Mesenchymal stem cell (in vitro differentiated cells and primary cell): ENCODE results near the gene HPSE2.

ENCODE experiments used
- DNase-seq: peaks from one replicate; pipeline ENCODE4 v3.0.0-alpha.2; 2013
- H2AFZ ChIP-seq: one replicate; pipeline ENCODE4 v1.6.1; 2013; ENCODE audit warnings: low read depth, mild to moderate bottlenecking, control low read depth, inconsistent platforms, low read length, moderate library complexity
- H2AK5ac ChIP-seq: 2 replicates; pipeline ENCODE4 v1.6.1; 2013; ENCODE audit warnings: low read length, moderate library complexity, mild to moderate bottlenecking, inconsistent platforms; ENCODE audit not compliant: severe bottlenecking
- H2BK120ac ChIP-seq: one replicate; pipeline ENCODE4 v1.6.1; 2013; ENCODE audit warnings: low read depth, mild to moderate bottlenecking, inconsistent platforms, low read length, moderate library complexity
- H2BK12ac ChIP-seq, 2 experiments: one replicate each; pipeline ENCODE4 v1.6.1; 2013; ENCODE audit warnings: inconsistent platforms in 2 of 2, low read length in 2 of 2, mild to moderate bottlenecking in 2 of 2, moderate library complexity in 2 of 2, control low read depth in 1 of 2
- H2BK15ac ChIP-seq: one replicate; pipeline ENCODE4 v1.6.1; 2013; ENCODE audit warnings: mild to moderate bottlenecking, low read depth, inconsistent platforms; ENCODE audit not compliant: poor library complexity, severe bottlenecking
- H2BK5ac ChIP-seq: 2 replicates; pipeline ENCODE4 v1.6.1; 2013; ENCODE audit warnings: low read depth, mild to moderate bottlenecking, low read length, control low read depth, inconsistent platforms; ENCODE audit not compliant: poor library complexity, severe bottlenecking
- H3K14ac ChIP-seq, 2 experiments: one replicate each; pipeline ENCODE4 v1.6.1; 2013; ENCODE audit warnings: inconsistent platforms in 2 of 2, low read length in 2 of 2, control low read depth in 1 of 2, mild to moderate bottlenecking in 1 of 2, moderate library complexity in 1 of 2
- H3K18ac ChIP-seq, 2 experiments: one replicate each; pipeline ENCODE4 v1.6.1; 2013; ENCODE audit warnings: inconsistent platforms in 2 of 2, low read length in 2 of 2, control low read depth in 1 of 2, low read depth in 1 of 2, mild to moderate bottlenecking in 1 of 2
- H3K23ac ChIP-seq, 2 experiments: one replicate each; pipeline ENCODE4 v1.6.1; 2013; ENCODE audit warnings: inconsistent platforms in 2 of 2, low read length in 2 of 2, mild to moderate bottlenecking in 2 of 2, moderate library complexity in 2 of 2, control low read depth in 1 of 2
- H3K27ac ChIP-seq: 2 replicates; pipeline ENCODE4 v1.5.1; 2013; ENCODE audit warnings: mild to moderate bottlenecking, moderate library complexity, low read length, control low read depth, inconsistent platforms; ENCODE audit not compliant: poor library complexity, severe bottlenecking
- H3K27me3 ChIP-seq, 2 experiments: 2 replicates each; pipeline versions ENCODE4 v1.6.1 to v1.7.0; 2013; ENCODE audit warnings: low read length in 2 of 2, mild to moderate bottlenecking in 2 of 2, moderate library complexity in 2 of 2, control low read depth in 1 of 2, inconsistent platforms in 1 of 2; ENCODE audit not compliant: control insufficient read depth in 1 of 2, insufficient read depth in 1 of 2
- H3K36me3 ChIP-seq, 2 experiments: 2 replicates each; pipeline versions ENCODE4 v1.6.1 to v1.7.0; 2013; ENCODE audit warnings: low read length in 2 of 2, control low read depth in 1 of 2, inconsistent platforms in 1 of 2, low read depth in 1 of 2, mild to moderate bottlenecking in 1 of 2; ENCODE audit not compliant: insufficient read depth in 2 of 2, control insufficient read depth in 1 of 2
- H3K4ac ChIP-seq, 2 experiments: one replicate each; pipeline ENCODE4 v1.6.1; 2013; ENCODE audit warnings: inconsistent platforms in 2 of 2, low read length in 2 of 2, mild to moderate bottlenecking in 2 of 2, moderate library complexity in 2 of 2, control low read depth in 1 of 2, low read depth in 1 of 2
- H3K4me1 ChIP-seq: 2 replicates; pipeline ENCODE4 v1.6.1; 2013; ENCODE audit warnings: low read depth, low read length, control low read depth; ENCODE audit not compliant: control insufficient read depth, insufficient read depth
- H3K4me2 ChIP-seq: 2 replicates; pipeline ENCODE4 v1.6.1; 2013; ENCODE audit warnings: low read length, mild to moderate bottlenecking, inconsistent platforms; ENCODE audit not compliant: poor library complexity, severe bottlenecking
- H3K4me3 ChIP-seq, 2 experiments: 2 replicates each; pipeline versions ENCODE4 v1.5.1 to v1.7.0; 2013; ENCODE audit warnings: low read length in 2 of 2, mild to moderate bottlenecking in 2 of 2, control low read depth in 1 of 2, low read depth in 1 of 2; ENCODE audit not compliant: insufficient read depth in 1 of 2
- H3K79me1 ChIP-seq: replicated peaks from 2 replicates; pipeline ENCODE4 v1.6.1; 2013; ENCODE audit warnings: mild to moderate bottlenecking, control low read depth, low read length, inconsistent platforms; ENCODE audit not compliant: poor library complexity, severe bottlenecking
- H3K9ac ChIP-seq: 2 replicates; pipeline ENCODE4 v1.7.0; 2013; ENCODE audit warnings: mild to moderate bottlenecking, low read length, moderate library complexity
- H3K9me3 ChIP-seq: 2 replicates; pipeline ENCODE4 v1.7.0; 2013; ENCODE audit warnings: mild to moderate bottlenecking, low read length; ENCODE audit not compliant: control insufficient read depth
- H4K8ac ChIP-seq: one replicate; pipeline ENCODE4 v1.6.1; 2013; ENCODE audit warnings: inconsistent platforms, mild to moderate bottlenecking, low read length, moderate library complexity
- H4K91ac ChIP-seq: one replicate; pipeline ENCODE4 v1.6.1; 2013; ENCODE audit warnings: mild to moderate bottlenecking, low read length, inconsistent platforms
- WGBS: methylation state at CpG from one replicate; pipeline ENCODE4 v1.1.7; 2013; ENCODE audit warnings: mixed read lengths; 5-methylcytosine and 5-hydroxymethylcytosine counted together

HPSE2 gene

GRCh38 chr10:98424295-98425254, 811.1 kb downstream of the HPSE2 start:
- no peak overlapping the region for H3K4me2 ChIP-seq
- WGBS = 95% methylated on average over 21 of the region's 23 CpGs
- no peaks in the 10 kb centered on the region for H3K79me1 ChIP-seq
- no peak overlapping the region for H3K14ac ChIP-seq
- H3K9ac ChIP-seq = no peak overlapping the region
- H3K4ac ChIP-seq = no peak overlapping the region
- H3K4me1 ChIP-seq = peaks cover 2% of the 10 kb centered on the region
- H3K27ac ChIP-seq = no peak overlapping the region
- no peaks in the 10 kb centered on the region for H3K9me3 ChIP-seq
- H4K91ac ChIP-seq = no peak overlapping the region
- no peak overlapping the region for H2AFZ ChIP-seq
- no peak overlapping the region for H2BK12ac ChIP-seq
- H3K18ac ChIP-seq = no peak overlapping the region
- H3K27me3 ChIP-seq = no peaks in the 10 kb centered on the region
- H3K36me3 ChIP-seq = peaks cover 63 to 90% of the 10 kb centered on the region in 2 experiments
- H2BK15ac ChIP-seq = no peak overlapping the region
- H2BK120ac ChIP-seq = no peak overlapping the region
- H3K4me3 ChIP-seq = no peak overlapping the region
- no peak overlapping the region for H2AK5ac ChIP-seq
- DNase-seq = no peak
- H3K23ac ChIP-seq = no peak overlapping the region
- H2BK5ac ChIP-seq = no peak overlapping the region
- H4K8ac ChIP-seq = no peak overlapping the region

- Histone ChIP-seq H2BK12ac (no peak overlapping the region), H3K9ac (no peak overlapping the region), H4K91ac (no peak overlapping the region), H3K4me2 (no peak overlapping the region), H2BK120ac (no peak overlapping the region), H2AK5ac (no peak overlapping the region), H4K8ac (no peak overlapping the region), H3K18ac (no peak overlapping the region), H2AFZ (no peak overlapping the region), H2BK5ac (no peak overlapping the region), H3K4me1 (peaks cover 4% of the 10 kb centered on the region), H3K27ac (no peak overlapping the region), H3K27me3 (no peaks in the 10 kb centered on the region), H3K14ac (no peak overlapping the region), H3K4ac (no peak overlapping the region), H2BK15ac (no peak overlapping the region), H3K23ac (no peak overlapping the region), H3K36me3 (peaks cover 68 to 94% of the 10 kb centered on the region in 2 experiments), H3K9me3 (no peaks in the 10 kb centered on the region), H3K4me3 (no peak overlapping the region), H3K79me1 (no peaks in the 10 kb centered on the region)
- no peak for DNase-seq
- WGBS = 78% methylated on average over 9 of the region's 9 CpGs
Observed at GRCh38 chr10:98423691-98424120, 811.9 kb downstream of the HPSE2 start.

DNA sequence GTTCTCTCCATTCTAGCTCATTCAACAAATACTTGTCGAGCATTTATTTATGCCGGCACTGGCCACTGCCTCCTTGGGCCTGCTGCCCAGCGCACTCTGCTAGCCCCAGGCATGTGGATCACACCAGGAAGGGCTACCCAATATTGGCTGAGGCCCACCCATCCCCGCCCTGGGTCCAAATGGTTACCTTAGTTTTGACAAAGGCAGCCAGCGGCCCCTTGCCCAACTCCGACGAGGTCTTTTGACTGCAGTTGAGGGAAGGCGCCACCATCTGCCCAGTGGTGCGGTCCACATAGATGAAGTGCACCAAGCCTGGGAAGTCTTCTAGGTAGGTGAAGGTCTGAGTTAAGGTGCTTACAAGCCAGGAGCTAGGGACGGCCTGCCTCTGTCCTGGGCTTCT, 813.5 kb downstream of the HPSE2 start:
- Histone ChIP-seq H3K4me2 (no peak overlapping the region), H2BK12ac (no peak overlapping the region), H3K36me3 (peaks cover 76 to 93% of the 10 kb centered on the region in 2 experiments), H2AFZ (no peak overlapping the region), H3K4me3 (no peak overlapping the region), H3K4ac (no peak overlapping the region), H3K27ac (no peak overlapping the region), H4K91ac (no peak overlapping the region), H2BK5ac (no peak overlapping the region), H2BK15ac (peak overlapping the region; percentile 23), H3K18ac (no peak overlapping the region), H3K9me3 (no peaks in the 10 kb centered on the region), H3K9ac (no peak overlapping the region), H3K14ac (no peak overlapping the region), H2AK5ac (no peak overlapping the region), H2BK120ac (no peak overlapping the region), H4K8ac (no peak overlapping the region), H3K79me1 (no peaks in the 10 kb centered on the region), H3K23ac (no peak overlapping the region), H3K27me3 (no peaks in the 10 kb centered on the region), H3K4me1 (peaks cover 4% of the 10 kb centered on the region)
- 93% methylated on average over 10 of the region's 10 CpGs for WGBS
- DNase-seq = no peak

- H3K14ac ChIP-seq = no peak overlapping the region
- WGBS = 92% methylated on average over 9 of the region's 9 CpGs
- H3K9ac ChIP-seq = no peak overlapping the region
- H2BK120ac ChIP-seq = no peak overlapping the region
- DNase-seq = no peak
- H3K36me3 ChIP-seq = peaks cover 76 to 93% of the 10 kb centered on the region in 2 experiments
- H3K79me1 ChIP-seq = no peaks in the 10 kb centered on the region
- no peak overlapping the region for H2AK5ac ChIP-seq
- no peak overlapping the region for H2BK15ac ChIP-seq
- no peak overlapping the region for H3K23ac ChIP-seq
- H3K4me1 ChIP-seq = peaks cover 6% of the 10 kb centered on the region
- no peak overlapping the region for H3K4ac ChIP-seq
- H2AFZ ChIP-seq = no peak overlapping the region
- no peak overlapping the region for H2BK5ac ChIP-seq
- no peak overlapping the region for H4K91ac ChIP-seq
- H3K9me3 ChIP-seq = no peaks in the 10 kb centered on the region
- no peak overlapping the region for H3K27ac ChIP-seq
- peak overlapping the region in 1 of 2 experiments; percentile 4 for H3K18ac ChIP-seq
- no peak overlapping the region for H3K4me3 ChIP-seq
- H3K4me2 ChIP-seq = no peak overlapping the region
- H4K8ac ChIP-seq = no peak overlapping the region
- no peaks in the 10 kb centered on the region for H3K27me3 ChIP-seq
- H2BK12ac ChIP-seq = no peak overlapping the region
Observed at GRCh38 chr10:98420786-98421185, 814.9 kb downstream of the HPSE2 start.
